Activated naive CD4-positive, alpha-beta T cell treated with anti-CD3 and anti-CD28 coated beads, Interleukin-2, amount 50 U/mL, for 24 hours (primary cell): Measurements from ENCODE around the gene NR1H3.
"Not testable (repeated sequence)": the region's sequence is repeated elsewhere in the genome, so short reads cannot be mapped to it uniquely, and the experiment has no call there.

Experiments used
- H3K27ac Mint-ChIP-seq: one replicate; pipeline ENCODE4 v1.8.0; 2021; ENCODE audit warnings: mild to moderate bottlenecking, mixed read lengths
- H3K27me3 Mint-ChIP-seq: one replicate; pipeline ENCODE4 v1.8.0; 2021; ENCODE audit warnings: mixed read lengths
- H3K36me3 Mint-ChIP-seq: one replicate; pipeline ENCODE4 v1.8.0; 2021; ENCODE audit warnings: mixed read lengths
- H3K4me1 Mint-ChIP-seq: one replicate; pipeline ENCODE4 v1.8.0; 2021; ENCODE audit warnings: mixed read lengths
- H3K4me3 Mint-ChIP-seq: one replicate; pipeline ENCODE4 v1.8.0; 2021; ENCODE audit warnings: mild to moderate bottlenecking, mixed read lengths
- H3K9me3 Mint-ChIP-seq: one replicate; pipeline ENCODE4 v1.8.0; 2021; ENCODE audit warnings: mixed read lengths

NR1H3 gene

DNA sequence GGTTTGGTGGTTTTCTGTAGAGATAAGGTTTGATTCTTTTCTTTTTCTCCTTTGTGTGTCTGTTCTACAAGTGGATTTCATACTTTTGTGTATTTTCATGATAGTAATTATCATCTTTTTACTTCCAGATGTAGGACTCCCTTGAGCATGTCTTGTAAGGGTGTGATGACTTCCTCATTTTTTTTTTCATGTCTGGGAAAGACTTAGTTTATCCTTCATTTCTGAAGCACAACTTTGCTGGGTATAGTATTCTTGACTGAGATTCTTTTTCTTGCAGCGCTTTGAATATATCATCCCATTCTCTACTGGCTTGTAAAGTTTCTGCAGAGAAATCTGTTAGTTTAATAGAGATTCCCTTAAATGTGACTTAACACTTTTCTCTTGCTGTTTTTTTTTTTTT, 45.1 kb downstream of the NR1H3 start:
- Mint-ChIP-seq H3K27me3 (no peaks in the 10 kb centered on the region), H3K9me3 (peaks cover 7% of the 10 kb centered on the region), H3K27ac (peak overlapping the region; percentile 73), H3K4me1 (peaks cover 14% of the 10 kb centered on the region), H3K36me3 (peaks cover 38% of the 10 kb centered on the region), H3K4me3 (no peak overlapping the region)

DNA sequence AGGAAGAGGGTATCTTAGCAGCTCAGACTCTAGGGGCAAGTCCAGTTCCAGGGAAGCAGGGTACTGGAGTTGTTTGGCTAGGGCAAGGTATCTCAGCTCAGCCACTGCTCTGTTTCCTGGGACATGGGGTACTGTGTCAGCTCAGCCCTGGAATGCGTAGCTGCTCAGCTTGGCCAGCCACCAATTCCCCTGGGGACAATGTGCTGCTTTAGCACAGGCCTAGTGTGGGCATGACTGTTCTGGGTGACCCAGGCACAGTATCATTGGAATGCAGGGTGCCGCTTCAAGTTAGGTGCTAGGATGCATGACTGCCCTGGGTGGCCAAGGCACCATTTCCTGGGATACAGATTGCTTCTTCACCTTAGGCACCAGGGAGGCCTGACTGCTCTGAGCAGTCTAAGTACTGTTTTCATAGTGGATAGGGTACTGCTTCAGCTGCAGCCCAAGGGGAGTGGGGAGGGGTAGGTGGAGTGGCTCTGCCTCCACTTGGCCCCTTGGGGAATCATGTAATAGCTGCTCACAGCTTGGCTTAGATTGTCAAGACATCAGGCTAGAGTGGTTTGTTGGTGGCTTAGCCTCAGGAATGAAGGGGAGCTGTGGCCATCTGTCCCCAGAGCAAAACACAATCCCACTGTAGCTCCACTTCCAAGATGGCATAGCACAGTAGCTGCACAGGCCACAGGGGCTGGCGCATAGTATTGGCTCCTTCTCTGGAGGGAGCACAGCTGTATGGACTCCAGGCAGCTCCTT, 48.1 kb downstream of the NR1H3 start:
- Mint-ChIP-seq H3K27me3 (no peaks in the 10 kb centered on the region), H3K36me3 (peaks cover 30% of the 10 kb centered on the region), H3K4me3 (no peak overlapping the region), H3K27ac (no peak overlapping the region), H3K9me3 (peaks cover 7% of the 10 kb centered on the region), H3K4me1 (peaks cover 14% of the 10 kb centered on the region)

DNA sequence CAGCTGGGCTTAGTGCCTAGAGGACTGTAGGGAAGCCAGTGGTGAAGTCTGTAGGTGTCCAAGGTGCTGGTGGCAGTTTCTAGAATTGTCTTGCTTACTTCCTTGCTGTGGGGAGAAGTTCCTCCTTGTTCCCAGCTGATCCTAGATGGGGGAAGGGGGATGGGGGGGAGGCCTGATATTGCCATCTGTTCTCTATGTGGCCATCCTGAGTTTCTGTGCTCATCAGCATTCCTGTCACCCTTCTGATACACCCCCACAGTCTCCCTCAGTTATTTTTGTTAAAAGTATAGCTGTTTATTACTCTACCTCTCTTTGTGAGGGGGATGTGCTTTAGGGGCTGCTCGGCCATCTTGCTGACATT, 48.7 kb downstream of the NR1H3 start:
- Mint-ChIP-seq H3K9me3 (peaks cover 7% of the 10 kb centered on the region), H3K27me3 (no peaks in the 10 kb centered on the region), H3K36me3 (peaks cover 30% of the 10 kb centered on the region), H3K27ac (no peak overlapping the region), H3K4me1 (peaks cover 11% of the 10 kb centered on the region), H3K4me3 (no peak overlapping the region)

DNA sequence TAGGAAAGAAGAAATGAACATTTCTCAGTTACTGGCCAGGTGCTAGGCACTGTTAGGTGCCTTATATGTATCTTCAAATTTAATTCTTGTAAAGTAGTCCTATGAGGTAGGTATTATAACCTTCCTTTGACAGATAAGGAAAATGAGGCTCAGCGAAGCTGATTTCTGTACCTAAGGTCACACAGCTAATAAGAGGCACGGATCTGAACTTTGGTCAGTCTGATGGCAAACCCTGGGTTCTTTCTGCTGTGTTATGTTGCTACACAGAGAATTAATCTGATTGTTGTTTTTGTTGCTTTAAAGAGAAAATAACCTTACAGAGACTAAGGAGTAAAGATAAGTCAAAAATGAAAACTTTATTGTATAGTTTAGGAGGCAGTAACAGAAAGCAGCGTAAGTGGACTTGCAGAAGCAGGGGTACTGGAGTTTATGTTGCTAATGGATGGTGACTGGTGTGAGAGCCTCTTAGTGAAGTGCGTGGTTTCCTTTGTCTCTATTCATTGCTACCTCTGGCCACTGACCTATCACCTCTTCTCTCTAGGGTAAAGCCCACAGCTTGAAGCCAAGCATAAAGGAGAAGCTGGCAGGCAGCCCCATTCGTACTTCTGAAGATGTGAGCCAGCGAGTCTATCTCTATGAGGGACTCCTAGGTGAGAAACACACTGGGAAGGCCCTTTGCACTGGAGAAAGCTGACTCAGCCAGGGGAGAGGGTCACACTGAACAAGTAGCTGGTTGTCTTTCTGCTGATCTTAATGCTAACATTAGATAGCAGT, 50.4 kb downstream of the NR1H3 start:
- H3K36me3 Mint-ChIP-seq, result peaks cover 17% of the 10 kb centered on the region

DNA sequence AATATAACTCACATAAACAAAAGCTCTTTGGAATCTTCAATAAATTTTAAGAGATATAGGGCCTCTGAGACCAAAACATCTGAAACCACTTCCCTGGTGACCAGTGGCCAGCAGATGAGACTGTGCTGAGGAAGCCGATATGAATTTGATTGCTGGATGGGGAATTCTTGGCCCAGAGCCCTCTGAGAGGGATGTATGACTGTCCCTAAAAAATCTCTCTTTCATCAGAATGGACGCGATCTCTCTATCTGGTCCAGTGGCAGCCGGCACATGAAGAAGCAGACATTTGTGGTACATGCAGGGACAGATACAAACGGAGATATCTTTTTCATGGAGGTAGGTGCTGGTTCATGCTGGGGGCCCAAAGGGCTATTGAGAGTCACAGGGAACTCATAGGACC, 57.2 kb downstream of the NR1H3 start:
- Mint-ChIP-seq H3K36me3 (peaks cover 12% of the 10 kb centered on the region), H3K4me3 (no peak overlapping the region)

More for the DNA sequence above, 50.4 kb downstream of the NR1H3 start:
- no peaks in the 10 kb centered on the region for H3K27me3 Mint-ChIP-seq
- H3K4me3 Mint-ChIP-seq, result no peak overlapping the region
- no peaks in the 10 kb centered on the region for H3K9me3 Mint-ChIP-seq
- no peak overlapping the region for H3K27ac Mint-ChIP-seq
- peaks cover 6% of the 10 kb centered on the region for H3K4me1 Mint-ChIP-seq

DNA sequence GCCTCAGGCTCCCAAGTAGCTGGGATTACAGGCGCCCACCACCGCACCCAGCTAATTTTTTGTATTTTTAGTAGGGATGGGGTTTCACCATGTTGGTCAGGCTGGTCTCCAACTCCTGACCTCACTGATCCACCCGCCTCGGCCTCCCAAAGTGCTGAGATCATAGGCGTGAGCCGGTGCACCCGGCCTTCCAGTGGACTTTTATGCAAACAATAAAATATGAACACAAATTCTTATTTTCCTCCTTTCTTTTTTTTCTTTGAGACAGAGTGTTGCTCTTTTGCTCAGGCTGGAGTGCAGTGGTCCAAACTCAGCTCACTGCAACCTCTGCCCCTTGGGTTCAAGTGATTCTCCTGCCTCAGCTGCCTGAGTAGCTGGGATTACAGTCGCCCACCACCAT, 58.7 kb downstream of the NR1H3 start:
- H3K27ac Mint-ChIP-seq, H3K9me3 Mint-ChIP-seq, H3K4me1 Mint-ChIP-seq, H3K27me3 Mint-ChIP-seq, H3K4me3 Mint-ChIP-seq: not testable (repeated sequence)
- H3K36me3 Mint-ChIP-seq, result peaks cover 10% of the 10 kb centered on the region

More for the DNA sequence above, 57.2 kb downstream of the NR1H3 start:
- no peaks in the 10 kb centered on the region for H3K9me3 Mint-ChIP-seq
- H3K27me3 Mint-ChIP-seq, result no peaks in the 10 kb centered on the region
- no peaks in the 10 kb centered on the region for H3K4me1 Mint-ChIP-seq
- no peak overlapping the region for H3K27ac Mint-ChIP-seq

DNA sequence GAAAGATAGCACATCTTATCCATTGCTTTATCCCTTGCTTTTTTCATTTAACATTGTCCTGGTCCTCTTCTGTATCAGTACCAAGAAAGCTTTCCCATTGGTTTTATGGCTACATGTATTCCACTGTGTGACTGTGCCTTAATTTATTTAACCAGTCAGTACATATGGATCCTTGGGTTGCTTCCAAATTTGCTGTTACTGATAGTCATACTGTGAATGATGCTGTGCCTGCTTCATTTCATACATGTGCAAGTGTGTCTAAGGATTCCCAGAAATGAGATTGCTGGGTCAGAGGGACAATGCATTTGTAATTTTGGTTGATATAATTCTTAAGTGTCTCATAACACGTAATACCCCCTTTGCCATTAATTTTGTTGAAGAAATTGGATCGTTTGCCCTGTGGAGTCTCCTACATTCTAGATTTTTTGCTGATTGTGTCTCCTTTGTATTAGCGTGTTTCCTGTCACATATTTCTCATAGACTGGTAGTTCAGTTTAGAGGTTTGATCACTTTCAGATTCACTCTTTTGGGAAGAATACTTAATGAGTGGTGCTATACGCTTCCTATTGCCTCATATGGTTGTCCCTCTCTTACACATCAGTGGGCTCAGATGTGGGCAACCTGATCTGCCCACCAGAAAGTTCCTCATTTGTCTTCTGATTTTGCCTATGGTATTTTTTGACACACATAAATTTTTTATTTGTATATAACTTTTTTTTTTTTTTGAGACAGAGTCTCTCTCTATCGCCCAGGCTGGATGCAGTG, 59.5 kb downstream of the NR1H3 start:
- H3K9me3 Mint-ChIP-seq, result no peaks in the 10 kb centered on the region

DNA sequence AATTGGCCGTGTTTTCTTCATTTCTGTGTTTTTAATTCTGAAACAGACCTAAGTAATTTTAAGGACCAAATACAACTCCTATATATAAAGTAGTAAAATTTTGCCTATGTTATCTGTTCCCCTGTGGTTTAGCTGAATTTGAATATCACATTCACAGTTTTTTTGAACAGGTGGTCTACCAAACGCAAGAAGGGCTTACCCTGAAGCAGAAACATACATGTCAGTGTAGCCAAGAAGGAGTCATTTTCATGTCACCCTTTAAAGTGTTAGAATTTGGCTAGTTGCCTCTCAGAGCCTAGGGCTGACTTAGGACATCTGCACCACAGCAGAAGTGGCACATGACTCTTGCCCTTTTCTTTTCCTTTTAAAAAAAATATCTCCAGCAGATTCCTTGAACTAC, 60.4 kb downstream of the NR1H3 start:
- H3K27ac Mint-ChIP-seq, result no peak overlapping the region
- H3K27me3 Mint-ChIP-seq, result no peaks in the 10 kb centered on the region
- no peaks in the 10 kb centered on the region for H3K4me1 Mint-ChIP-seq
- H3K36me3 Mint-ChIP-seq, result peaks cover 11% of the 10 kb centered on the region
- H3K4me3 Mint-ChIP-seq, result no peak overlapping the region
- H3K9me3 Mint-ChIP-seq, result no peaks in the 10 kb centered on the region

More for the DNA sequence above, 59.5 kb downstream of the NR1H3 start:
- Mint-ChIP-seq H3K27me3 (no peaks in the 10 kb centered on the region), H3K36me3 (peaks cover 11% of the 10 kb centered on the region), H3K4me1 (no peaks in the 10 kb centered on the region), H3K27ac (peak overlapping the region; percentile 30), H3K4me3 (no peak overlapping the region)
